ENCODE measurements around the gene PYGB.

The PYGB gene

DNA sequence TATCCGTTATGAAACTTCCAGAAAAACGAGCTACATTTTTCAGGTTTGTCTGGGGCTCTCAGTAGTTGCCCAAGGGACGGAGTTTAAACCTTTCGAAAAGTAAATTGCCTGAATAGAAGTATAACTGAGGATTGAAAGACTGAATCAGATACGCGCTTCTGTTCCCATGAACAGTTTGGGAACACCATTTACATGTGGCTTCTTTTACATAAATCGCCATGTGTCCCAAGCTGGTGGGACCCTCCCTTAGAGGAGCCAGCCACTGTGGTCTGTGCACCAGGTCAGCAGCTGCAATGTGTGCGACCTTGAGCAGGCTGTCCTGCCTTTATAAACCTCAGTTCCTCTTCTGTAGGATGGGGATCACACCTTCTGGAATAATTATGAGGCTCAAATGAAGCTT, 41.3 kb upstream of the PYGB start:
- no peak for DNase-seq (ENCODE audit: insufficient read length, low spot score)
- TF ChIP-seq POLR2AphosphoS5 (IDR thresholded peaks at IDR 0.05; ENCODE audit: low read depth, low read length): no peak
- no peak for TF ChIP-seq POLR2A (IDR thresholded peaks at IDR 0.05; ENCODE audit: low read depth, low read length)
- TF ChIP-seq TAF1 (IDR thresholded peaks at IDR 0.05; ENCODE audit: low read depth, low read length): no peak
- FAIRE-seq: no peak

DNA sequence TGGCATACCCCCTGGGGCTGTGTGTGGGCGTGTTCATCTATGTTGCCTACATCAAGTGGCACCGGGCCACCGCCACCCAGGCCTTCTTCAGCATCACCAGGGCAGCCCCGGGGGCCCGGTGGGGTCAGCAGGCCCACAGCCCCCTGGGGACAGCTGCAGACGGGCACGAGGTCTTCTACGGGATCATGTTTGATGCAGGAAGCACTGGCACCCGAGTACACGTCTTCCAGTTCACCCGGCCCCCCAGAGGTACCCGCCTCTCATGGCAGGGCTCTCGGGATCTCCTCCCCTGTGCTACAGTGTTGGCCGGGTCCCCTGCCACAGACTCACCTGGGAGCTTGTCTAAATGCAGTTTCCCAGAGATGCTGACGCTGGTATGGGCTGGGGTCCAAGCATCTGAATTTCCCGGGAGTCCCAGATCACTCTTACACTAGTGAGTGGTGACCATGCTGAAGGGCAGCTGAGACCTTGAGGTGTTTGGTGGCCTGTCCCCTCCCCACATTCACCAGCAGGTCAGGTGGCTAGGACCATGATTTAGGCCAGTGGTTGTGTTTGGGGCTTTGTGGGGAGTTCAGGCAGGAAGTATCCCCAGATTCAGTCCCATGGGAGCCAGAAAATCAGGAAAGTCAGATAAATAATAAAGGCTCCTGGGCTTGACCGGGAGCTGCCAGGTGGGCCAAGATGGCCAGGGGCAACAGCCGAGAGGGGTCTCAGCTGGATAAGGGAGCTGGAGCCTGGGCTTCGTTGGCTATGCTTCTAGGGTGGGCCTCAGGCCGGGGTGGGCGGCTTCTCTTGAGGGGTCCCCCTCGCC, 40.5 kb upstream of the PYGB start:
- no peak for FAIRE-seq
- TF ChIP-seq POLR2A (IDR thresholded peaks at IDR 0.05; ENCODE audit: low read depth, low read length): no peak
- no peak for TF ChIP-seq SPI1 (IDR thresholded peaks at IDR 0.05; ENCODE audit: low read depth, low read length)
- no peak for TF ChIP-seq PAX5 (IDR thresholded peaks at IDR 0.05; ENCODE audit: insufficient read depth, low read length, severe bottlenecking)
- no peak for TF ChIP-seq POU2F2 (IDR thresholded peaks at IDR 0.05; ENCODE audit: low read depth, low read length)
- no peak for TF ChIP-seq TAF1 (IDR thresholded peaks at IDR 0.05; ENCODE audit: low read depth, low read length)
- DNase-seq (ENCODE audit: insufficient read length, low spot score): no peak

GRCh38 chr20:25207960-25208534, 39.8 kb upstream of the PYGB start:
- no peak for DNase-seq (ENCODE audit: insufficient read length, low spot score)
- TF ChIP-seq POU2F2 (IDR thresholded peaks at IDR 0.05; ENCODE audit: low read depth, low read length) (no peak), TAF1 (IDR thresholded peaks at IDR 0.05; ENCODE audit: low read depth, low read length) (no peak), PAX5 (IDR thresholded peaks at IDR 0.05; ENCODE audit: insufficient read depth, low read length, severe bottlenecking) (no peak), POLR2A (IDR thresholded peaks at IDR 0.05; ENCODE audit: low read depth, low read length) (no peak), POLR2AphosphoS5 (IDR thresholded peaks at IDR 0.05; ENCODE audit: low read depth, low read length) (no peak), SPI1 (IDR thresholded peaks at IDR 0.05; ENCODE audit: low read depth, low read length) (no peak)
- FAIRE-seq: no peak

GRCh38 chr20:25209400-25209799, 38.5 kb upstream of the PYGB start:
- TF ChIP-seq SPI1 (IDR thresholded peaks at IDR 0.05; ENCODE audit: low read depth, low read length) (no peak), POLR2AphosphoS5 (IDR thresholded peaks at IDR 0.05; ENCODE audit: low read depth, low read length) (no peak), PAX5 (IDR thresholded peaks at IDR 0.05; ENCODE audit: insufficient read depth, low read length, severe bottlenecking) (no peak), TAF1 (IDR thresholded peaks at IDR 0.05; ENCODE audit: low read depth, low read length) (no peak), POU2F2 (IDR thresholded peaks at IDR 0.05; ENCODE audit: low read depth, low read length) (no peak), POLR2A (IDR thresholded peaks at IDR 0.05; ENCODE audit: low read depth, low read length) (no peak)
- DNase-seq (ENCODE audit: insufficient read length, low spot score) (no peak), FAIRE-seq (no peak)

- no peak for FAIRE-seq
Measured at GRCh38 chr20:25209911-25210310, 38.0 kb upstream of the PYGB start.

DNA sequence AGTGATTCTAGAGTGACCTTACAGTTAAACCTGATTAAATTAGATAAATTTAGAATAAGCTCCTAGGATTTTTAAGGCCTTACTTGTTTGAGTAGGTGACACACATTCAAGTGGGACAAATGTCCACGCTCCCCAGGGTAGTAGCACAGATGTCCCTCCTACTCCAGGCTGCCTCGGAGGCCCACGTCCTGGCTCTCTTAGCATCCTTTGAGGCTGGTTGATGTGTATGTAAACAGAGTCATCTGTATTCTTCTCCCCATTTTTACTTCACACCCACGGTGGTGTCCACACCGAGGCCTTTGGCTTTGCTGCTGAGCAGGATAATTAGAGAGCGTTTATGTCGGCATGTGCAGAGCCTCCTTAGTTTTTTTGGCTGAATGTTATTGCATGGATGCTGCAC, 36.6 kb upstream of the PYGB start:
- DNase-seq (ENCODE audit: insufficient read length, low spot score) (no peak), FAIRE-seq (no peak)
- no peak for TF ChIP-seq PAX5 (IDR thresholded peaks at IDR 0.05; ENCODE audit: insufficient read depth, low read length, severe bottlenecking)
- no peak for TF ChIP-seq POU2F2 (IDR thresholded peaks at IDR 0.05; ENCODE audit: low read depth, low read length)
- TF ChIP-seq TAF1 (IDR thresholded peaks at IDR 0.05; ENCODE audit: low read depth, low read length): no peak
- no peak for TF ChIP-seq SPI1 (IDR thresholded peaks at IDR 0.05; ENCODE audit: low read depth, low read length)
- TF ChIP-seq POLR2AphosphoS5 (IDR thresholded peaks at IDR 0.05; ENCODE audit: low read depth, low read length): no peak
- TF ChIP-seq POLR2A (IDR thresholded peaks at IDR 0.05; ENCODE audit: low read depth, low read length): no peak

More at GRCh38 chr20:25209911-25210310, 38.0 kb upstream of the PYGB start:
- DNase-seq (ENCODE audit: insufficient read length, low spot score): no peak
- TF ChIP-seq POLR2A (IDR thresholded peaks at IDR 0.05; ENCODE audit: low read depth, low read length): no peak

- FAIRE-seq (no peak), DNase-seq (ENCODE audit: insufficient read length, low spot score) (no peak)
- TF ChIP-seq POLR2A (IDR thresholded peaks at IDR 0.05; ENCODE audit: low read depth, low read length) (no peak), POLR2AphosphoS5 (IDR thresholded peaks at IDR 0.05; ENCODE audit: low read depth, low read length) (no peak), TAF1 (IDR thresholded peaks at IDR 0.05; ENCODE audit: low read depth, low read length) (no peak), SPI1 (IDR thresholded peaks at IDR 0.05; ENCODE audit: low read depth, low read length) (no peak), PAX5 (IDR thresholded peaks at IDR 0.05; ENCODE audit: insufficient read depth, low read length, severe bottlenecking) (no peak), POU2F2 (IDR thresholded peaks at IDR 0.05; ENCODE audit: low read depth, low read length) (no peak)
Measured at GRCh38 chr20:25212242-25212641, 35.6 kb upstream of the PYGB start.

DNA sequence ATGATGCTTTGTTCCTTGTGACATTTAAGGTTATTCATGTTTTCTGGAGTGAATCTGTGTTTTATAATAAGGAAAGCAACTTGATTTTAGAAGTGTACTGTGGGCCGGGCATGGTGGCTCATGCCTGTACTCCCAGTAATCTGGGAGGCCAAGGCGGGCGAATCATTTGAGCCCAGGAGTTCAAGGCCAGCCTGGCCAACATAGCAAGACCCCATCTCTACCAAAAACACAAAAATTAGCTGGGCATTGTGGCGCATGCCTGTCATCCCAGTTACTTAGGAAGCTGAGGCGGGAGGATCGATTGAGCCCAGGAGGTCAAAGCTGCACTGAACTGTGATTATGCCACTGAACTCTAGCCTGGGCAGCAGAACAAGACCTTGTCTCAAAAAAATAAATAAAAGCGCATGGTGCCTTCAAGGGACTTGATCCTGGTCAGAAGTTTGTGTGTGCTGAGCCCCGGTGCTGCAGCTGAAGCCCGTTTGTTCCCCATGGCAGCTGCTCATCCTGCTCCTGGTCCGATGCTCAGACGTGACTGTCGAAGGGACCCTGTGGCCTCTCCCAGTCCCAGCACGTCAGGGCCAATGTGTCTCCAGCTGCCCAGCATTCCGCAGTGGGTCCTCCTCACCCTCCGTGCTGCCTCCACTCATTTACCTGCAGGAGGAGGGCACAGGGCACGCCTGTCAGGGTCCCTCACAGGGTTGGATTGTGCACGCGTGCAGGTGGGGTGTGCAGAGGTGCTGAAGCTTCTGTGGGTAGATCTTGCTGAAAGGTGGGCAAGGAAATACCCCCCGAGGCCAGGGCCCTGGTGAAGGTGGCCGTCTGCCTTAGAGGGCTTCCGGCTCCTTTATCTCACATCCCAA, 34.1 kb upstream of the PYGB start:
- TF ChIP-seq PAX5 (IDR thresholded peaks at IDR 0.05; ENCODE audit: insufficient read depth, low read length, severe bottlenecking) (no peak), SPI1 (IDR thresholded peaks at IDR 0.05; ENCODE audit: low read depth, low read length) (no peak), POLR2AphosphoS5 (IDR thresholded peaks at IDR 0.05; ENCODE audit: low read depth, low read length) (no peak), POLR2A (IDR thresholded peaks at IDR 0.05; ENCODE audit: low read depth, low read length) (no peak), TAF1 (IDR thresholded peaks at IDR 0.05; ENCODE audit: low read depth, low read length) (no peak), POU2F2 (IDR thresholded peaks at IDR 0.05; ENCODE audit: low read depth, low read length) (no peak)
- no peak for DNase-seq (ENCODE audit: insufficient read length, low spot score)
- FAIRE-seq: peak; percentile 26

DNA sequence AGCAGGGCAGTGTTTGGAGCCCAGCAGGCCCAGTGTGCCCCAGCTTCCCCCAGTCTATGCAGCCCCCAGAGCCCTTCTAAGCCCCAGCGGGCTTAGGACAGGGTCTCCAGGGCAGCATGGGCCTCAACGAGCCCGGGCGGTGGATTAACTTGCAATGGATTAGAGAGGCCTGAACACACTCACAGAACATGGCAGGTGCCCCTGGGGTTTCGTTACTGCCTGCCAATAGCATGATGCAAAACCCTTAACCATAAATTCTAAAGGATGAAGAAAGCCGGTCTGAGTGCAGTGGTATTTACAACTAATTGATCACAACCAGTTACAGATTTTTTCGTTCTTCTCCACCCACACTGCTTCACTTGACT, 33.5 kb upstream of the PYGB start:
- FAIRE-seq (no peak), DNase-seq (ENCODE audit: insufficient read length, low spot score) (no peak)
- TF ChIP-seq POU2F2 (IDR thresholded peaks at IDR 0.05; ENCODE audit: low read depth, low read length) (no peak), POLR2A (IDR thresholded peaks at IDR 0.05; ENCODE audit: low read depth, low read length) (no peak), SPI1 (IDR thresholded peaks at IDR 0.05; ENCODE audit: low read depth, low read length) (no peak)
